Activated naive CD8-positive, alpha-beta T cell (primary cell): ENCODE results near the gene TBC1D3I.
"Not testable (repeated sequence)": the region's sequence is repeated elsewhere in the genome, so short reads cannot be mapped to it uniquely, and the experiment has no call there.

ENCODE experiments used
- H3K27ac Mint-ChIP-seq: one replicate; pipeline ENCODE4 v1.8.0; 2021; ENCODE audit warnings: mixed read lengths
- H3K27me3 Mint-ChIP-seq: one replicate; pipeline ENCODE4 v1.8.0; 2021; ENCODE audit warnings: mixed read lengths
- H3K36me3 Mint-ChIP-seq: one replicate; pipeline ENCODE4 v1.8.0; 2021; ENCODE audit warnings: mixed read lengths
- H3K4me1 Mint-ChIP-seq: one replicate; pipeline ENCODE4 v1.8.0; 2021; ENCODE audit warnings: low read depth, mixed read lengths
- H3K4me3 Mint-ChIP-seq: one replicate; pipeline ENCODE4 v1.8.0; 2021; ENCODE audit warnings: mild to moderate bottlenecking, mixed read lengths
- H3K9me3 Mint-ChIP-seq: one replicate; pipeline ENCODE4 v1.8.0; 2021; ENCODE audit warnings: low read depth, mixed read lengths

Gene TBC1D3I

GRCh38 chr17:36264470-36264869 lies at the start of gene TBC1D3I:
Gene TBC1D3I, minus strand, starts transcription at chr17:36264570. Its CDS starts 1,585 bp downstream, at chr17:36262985.
- not testable (repeated sequence) for H3K4me3 Mint-ChIP-seq, H3K4me1 Mint-ChIP-seq, H3K9me3 Mint-ChIP-seq, H3K36me3 Mint-ChIP-seq, H3K27ac Mint-ChIP-seq, H3K27me3 Mint-ChIP-seq

- H3K9me3 Mint-ChIP-seq, H3K27me3 Mint-ChIP-seq, H3K4me3 Mint-ChIP-seq, H3K36me3 Mint-ChIP-seq, H3K27ac Mint-ChIP-seq, H3K4me1 Mint-ChIP-seq: not testable (repeated sequence)
These were observed 30.8 kb upstream of the TBC1D3I start for GRCh38 chr17:36295161-36295560.

GRCh38 chr17:36289965-36290612 lies 25.7 kb upstream of the TBC1D3I start:
- not testable (repeated sequence) for H3K27me3 Mint-ChIP-seq, H3K4me1 Mint-ChIP-seq, H3K9me3 Mint-ChIP-seq, H3K27ac Mint-ChIP-seq, H3K36me3 Mint-ChIP-seq, H3K4me3 Mint-ChIP-seq

GRCh38 chr17:36284219-36284618 lies 19.8 kb upstream of the TBC1D3I start:
- H3K9me3 Mint-ChIP-seq: not testable (repeated sequence)

GRCh38 chr17:36283256-36283655 lies 18.9 kb upstream of the TBC1D3I start:
- H3K27me3 Mint-ChIP-seq, H3K9me3 Mint-ChIP-seq, H3K36me3 Mint-ChIP-seq, H3K4me3 Mint-ChIP-seq, H3K27ac Mint-ChIP-seq, H3K4me1 Mint-ChIP-seq: not testable (repeated sequence)

More at GRCh38 chr17:36284219-36284618, 19.8 kb upstream of the TBC1D3I start:
- H3K4me1 Mint-ChIP-seq, H3K4me3 Mint-ChIP-seq, H3K27me3 Mint-ChIP-seq, H3K36me3 Mint-ChIP-seq, H3K27ac Mint-ChIP-seq: not testable (repeated sequence)

GRCh38 chr17:36242046-36242445 lies 22.3 kb downstream of the TBC1D3I start:
- not testable (repeated sequence) for H3K36me3 Mint-ChIP-seq, H3K4me1 Mint-ChIP-seq, H3K27me3 Mint-ChIP-seq, H3K9me3 Mint-ChIP-seq, H3K4me3 Mint-ChIP-seq, H3K27ac Mint-ChIP-seq

GRCh38 chr17:36229644-36230043 lies 34.7 kb downstream of the TBC1D3I start:
- not testable (repeated sequence) for H3K4me3 Mint-ChIP-seq, H3K27me3 Mint-ChIP-seq, H3K9me3 Mint-ChIP-seq, H3K27ac Mint-ChIP-seq, H3K36me3 Mint-ChIP-seq, H3K4me1 Mint-ChIP-seq

GRCh38 chr17:36222967-36223366 lies 41.4 kb downstream of the TBC1D3I start:
- not testable (repeated sequence) for H3K27ac Mint-ChIP-seq, H3K9me3 Mint-ChIP-seq, H3K36me3 Mint-ChIP-seq, H3K4me3 Mint-ChIP-seq, H3K4me1 Mint-ChIP-seq
- peaks cover 11% of the 10 kb centered on the region for H3K27me3 Mint-ChIP-seq

GRCh38 chr17:36221581-36222100 lies 42.7 kb downstream of the TBC1D3I start:
- not testable (repeated sequence) for H3K4me3 Mint-ChIP-seq, H3K4me1 Mint-ChIP-seq, H3K9me3 Mint-ChIP-seq, H3K36me3 Mint-ChIP-seq, H3K27ac Mint-ChIP-seq
- H3K27me3 Mint-ChIP-seq: peaks cover 14% of the 10 kb centered on the region

GRCh38 chr17:36220737-36221580 lies 43.4 kb downstream of the TBC1D3I start:
- H3K27ac Mint-ChIP-seq, H3K9me3 Mint-ChIP-seq, H3K4me3 Mint-ChIP-seq, H3K4me1 Mint-ChIP-seq, H3K36me3 Mint-ChIP-seq: not testable (repeated sequence)
- peaks cover 14% of the 10 kb centered on the region for H3K27me3 Mint-ChIP-seq

- H3K9me3 Mint-ChIP-seq, H3K27ac Mint-ChIP-seq, H3K36me3 Mint-ChIP-seq, H3K4me3 Mint-ChIP-seq, H3K4me1 Mint-ChIP-seq: not testable (repeated sequence)
- peaks cover 15% of the 10 kb centered on the region for H3K27me3 Mint-ChIP-seq
These were observed 44.8 kb downstream of the TBC1D3I start for GRCh38 chr17:36219556-36219955.

GRCh38 chr17:36215406-36216308 lies 48.7 kb downstream of the TBC1D3I start:
- peaks cover 18% of the 10 kb centered on the region for H3K27me3 Mint-ChIP-seq
- not testable (repeated sequence) for H3K9me3 Mint-ChIP-seq, H3K4me3 Mint-ChIP-seq, H3K4me1 Mint-ChIP-seq, H3K36me3 Mint-ChIP-seq, H3K27ac Mint-ChIP-seq

- Mint-ChIP-seq H3K4me1 (no peaks in the 10 kb centered on the region), H3K9me3 (peaks cover 7% of the 10 kb centered on the region), H3K27ac (no peak overlapping the region), H3K27me3 (peaks cover 21% of the 10 kb centered on the region), H3K36me3 (no peaks in the 10 kb centered on the region), H3K4me3 (no peak overlapping the region)
These were observed 49.5 kb downstream of the TBC1D3I start for GRCh38 chr17:36214918-36215317.

GRCh38 chr17:36213695-36214094 lies 50.7 kb downstream of the TBC1D3I start:
- Mint-ChIP-seq H3K36me3 (no peaks in the 10 kb centered on the region), H3K4me1 (no peaks in the 10 kb centered on the region), H3K27me3 (peaks cover 21% of the 10 kb centered on the region), H3K9me3 (peaks cover 4% of the 10 kb centered on the region), H3K4me3 (no peak overlapping the region), H3K27ac (no peak overlapping the region)

GRCh38 chr17:36212966-36213365 lies 51.4 kb downstream of the TBC1D3I start:
- H3K4me1 Mint-ChIP-seq: no peaks in the 10 kb centered on the region
- H3K4me3 Mint-ChIP-seq: no peak overlapping the region
- peaks cover 18% of the 10 kb centered on the region for H3K27me3 Mint-ChIP-seq
- no peaks in the 10 kb centered on the region for H3K36me3 Mint-ChIP-seq
- no peaks in the 10 kb centered on the region for H3K9me3 Mint-ChIP-seq
- no peak overlapping the region for H3K27ac Mint-ChIP-seq
